A673 (cell line): ENCODE measurements around the gene ZFYVE9.
"Not testable (repeated sequence)": the region's sequence is repeated elsewhere in the genome, so short reads cannot be mapped to it uniquely, and the experiment has no call there.

Source experiments
- CTCF ChIP-seq: fragments of 300-800, 200-600 bp; sonication (generic); conservative IDR thresholded peaks from 2 replicates; pipeline ENCODE4 v1.5.1; 2017; ENCODE audit warnings: low read depth, mild to moderate bottlenecking, antibody characterized with exemption, low read length, moderate library complexity, mixed read lengths
- EZH2 ChIP-seq: fragments of 200-600 bp; sonication (generic); IDR thresholded peaks from 2 replicates; pipeline ENCODE4 v1.6.1; 2017; ENCODE audit warnings: borderline replicate concordance, low read depth, mild to moderate bottlenecking, mixed read lengths, antibody characterized with exemption, low read length; ENCODE audit not compliant: poor library complexity, severe bottlenecking

GRCh38 chr1:52369851-52370250, 228.0 kb downstream of the ZFYVE9 start:
- TF ChIP-seq CTCF, EZH2: not testable (repeated sequence)
